HTR-8/SVneo (cell line): ENCODE data around the gene LSG1.
A peak's percentile ranks its signal among the peaks of the same experiment; 100 is the strongest.
"Not testable (repeated sequence)": the region's sequence is repeated elsewhere in the genome, so short reads cannot be mapped to it uniquely, and the experiment has no call there.

ENCODE experiments used
- DNase-seq: peaks from one replicate; pipeline ENCODE4 v3.0.0; 2011; ENCODE audit warnings: low spot score, mixed read lengths; ENCODE audit not compliant: insufficient read length
- FAIRE-seq: peaks from 2 replicates; lab custom pipeline; 2011; peaks lifted over from hg19 to GRCh38; lab: Jason Lieb, UNC

The LSG1 gene

DNA sequence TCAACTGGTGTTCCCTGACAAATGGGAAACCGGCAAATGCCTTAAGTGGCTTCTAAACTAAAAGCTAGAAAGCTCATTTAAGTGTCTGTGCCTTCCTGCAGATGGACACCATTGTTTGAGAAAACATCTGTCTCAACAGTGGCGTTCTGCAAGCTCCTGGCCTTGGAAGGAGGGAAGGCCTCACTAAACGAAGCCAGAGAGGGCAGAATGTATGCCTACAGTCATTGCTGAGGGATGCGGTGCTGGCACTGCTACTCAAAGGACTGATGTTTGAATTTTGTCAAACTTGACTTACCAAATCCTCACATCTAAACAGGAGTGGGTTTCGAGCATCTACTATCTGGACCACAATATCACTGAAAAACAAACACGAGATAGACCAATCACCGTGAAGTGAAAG is 12.2 kb downstream of the LSG1 start:
- no peak for FAIRE-seq
- no peak for DNase-seq

DNA sequence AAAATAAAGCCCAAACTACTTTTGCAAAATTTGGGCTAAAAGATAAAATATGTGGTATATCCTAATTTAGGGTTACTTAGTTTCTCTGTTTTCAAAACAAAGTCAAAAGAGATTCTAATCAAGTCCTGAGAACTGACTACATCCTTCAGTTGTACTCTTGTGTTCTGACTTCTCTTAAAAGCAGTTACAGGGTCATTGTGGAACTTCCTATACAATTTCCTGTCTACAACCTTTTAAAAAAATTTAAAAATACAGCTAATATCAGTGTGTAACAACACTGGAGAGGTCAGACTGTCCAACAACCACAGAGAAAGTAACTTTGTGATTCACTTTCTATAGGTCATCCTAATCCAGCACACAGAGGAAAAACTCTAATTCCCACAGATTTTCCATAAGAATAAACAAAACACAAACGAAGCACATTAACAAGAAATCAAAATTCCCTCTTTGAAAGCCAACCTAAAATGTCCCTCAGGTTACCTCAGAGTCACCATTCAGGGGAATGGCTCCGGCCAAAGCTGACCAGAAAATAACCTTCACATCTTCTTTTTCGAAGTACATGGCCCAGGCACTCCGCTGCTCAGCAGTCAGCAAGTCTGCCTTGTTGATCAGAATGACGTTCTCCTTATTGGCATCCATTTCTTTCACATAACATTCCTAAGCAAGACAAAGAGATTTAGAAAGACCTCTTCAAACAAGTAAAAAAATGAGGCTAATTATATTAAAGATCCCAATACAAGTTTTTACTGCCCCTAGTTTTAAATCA is 13.3 kb downstream of the LSG1 start:
- DNase-seq (no peak), FAIRE-seq (no peak)

DNA sequence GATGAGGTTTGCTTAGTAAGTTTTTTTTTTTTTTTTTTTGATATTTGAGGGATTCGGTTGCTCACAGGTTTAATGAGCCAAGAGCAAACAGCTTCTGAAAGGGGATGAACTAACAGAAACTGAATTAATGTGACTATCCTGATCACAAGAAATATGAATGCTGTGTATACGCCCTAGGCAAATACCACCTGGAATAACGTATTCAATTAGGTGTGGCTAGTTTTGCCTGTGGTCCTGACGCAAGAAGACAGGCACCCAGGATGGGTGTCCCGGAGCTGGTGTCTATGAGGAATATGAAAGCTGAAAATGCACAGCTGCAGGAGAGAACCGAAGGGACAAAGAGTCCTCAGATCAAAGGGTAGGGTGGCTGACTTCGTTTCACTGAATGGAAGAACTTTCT is 14.6 kb downstream of the LSG1 start:
- FAIRE-seq = no peak
- DNase-seq = no peak

DNA sequence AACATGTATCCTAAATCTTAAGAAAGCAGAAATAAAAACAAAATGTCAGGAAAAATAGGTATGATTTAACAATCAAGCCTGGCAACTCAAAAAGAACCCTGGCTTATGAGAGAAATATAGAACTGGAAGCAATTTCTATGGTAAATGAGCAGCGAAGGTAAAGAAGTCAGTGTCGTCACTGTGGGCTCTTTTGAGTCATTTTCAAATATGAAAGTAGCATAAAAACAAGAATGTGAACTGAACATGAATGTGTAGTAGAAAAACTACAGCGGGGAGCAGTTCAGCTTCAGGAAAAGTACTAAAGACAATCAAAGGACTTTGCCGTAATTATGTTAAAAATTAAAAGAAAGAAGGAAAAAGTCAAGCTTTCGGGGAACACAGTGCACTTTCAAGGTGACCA is 17.5 kb downstream of the LSG1 start:
- no peak for FAIRE-seq
- no peak for DNase-seq

DNA sequence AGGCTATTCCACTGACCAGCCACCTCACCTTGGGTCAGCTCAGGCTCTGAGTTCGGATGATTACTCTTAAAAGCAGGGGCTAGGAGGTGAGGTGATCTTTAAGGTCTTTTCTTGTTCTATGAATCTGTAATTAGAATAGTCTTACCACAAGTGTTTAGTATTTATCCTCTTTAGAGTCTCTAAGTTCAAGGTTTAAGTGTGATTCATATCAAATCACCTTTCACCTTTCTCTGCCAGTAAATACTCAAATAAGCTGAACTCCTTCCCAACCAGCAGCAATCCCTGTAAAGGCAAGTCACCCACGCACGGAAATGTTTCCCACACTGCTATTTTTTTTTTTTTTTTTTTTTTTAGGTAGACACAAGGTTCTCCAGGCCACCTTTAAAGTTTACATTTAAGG is 24.2 kb downstream of the LSG1 start:
- DNase-seq (no peak), FAIRE-seq (no peak)

DNA sequence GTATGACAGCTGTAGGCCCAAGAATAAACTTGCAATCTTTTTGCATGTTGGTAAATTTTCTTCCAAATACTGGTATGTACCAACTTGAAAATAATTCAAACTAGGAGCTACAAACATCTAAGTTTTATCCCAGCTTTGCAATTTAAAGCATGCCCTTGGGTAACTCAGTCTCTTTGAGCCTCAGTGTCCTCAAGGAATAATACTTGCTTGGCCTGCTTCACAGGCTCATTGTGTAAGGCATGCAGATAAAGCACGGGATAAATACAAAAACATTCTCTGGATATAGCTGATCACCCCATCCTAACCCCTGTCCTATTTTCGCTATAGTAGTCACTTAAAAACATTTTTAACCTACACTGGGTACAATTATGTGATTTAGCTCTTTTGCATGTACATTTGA is 29.2 kb downstream of the LSG1 start:
- FAIRE-seq = no peak
- no peak for DNase-seq

DNA sequence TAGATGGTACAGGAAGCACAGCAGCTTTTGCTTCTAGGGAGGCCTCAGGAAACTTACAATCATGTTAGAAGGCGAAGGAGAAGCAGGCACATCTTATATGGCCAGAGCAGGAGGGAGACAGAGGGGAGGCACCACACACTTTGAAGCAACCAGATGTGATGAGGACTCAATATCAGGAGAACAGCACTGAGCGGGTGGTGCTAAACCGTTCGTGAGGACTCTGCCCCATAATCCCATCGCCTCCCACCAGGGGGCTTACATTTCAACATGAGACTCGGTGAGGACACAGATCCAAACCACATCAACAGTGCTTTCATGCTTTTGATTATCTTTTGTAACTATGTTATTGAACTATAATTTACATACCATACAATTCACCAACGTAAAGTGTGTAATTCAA is 31.2 kb downstream of the LSG1 start:
- FAIRE-seq (no peak), DNase-seq (no peak)

DNA sequence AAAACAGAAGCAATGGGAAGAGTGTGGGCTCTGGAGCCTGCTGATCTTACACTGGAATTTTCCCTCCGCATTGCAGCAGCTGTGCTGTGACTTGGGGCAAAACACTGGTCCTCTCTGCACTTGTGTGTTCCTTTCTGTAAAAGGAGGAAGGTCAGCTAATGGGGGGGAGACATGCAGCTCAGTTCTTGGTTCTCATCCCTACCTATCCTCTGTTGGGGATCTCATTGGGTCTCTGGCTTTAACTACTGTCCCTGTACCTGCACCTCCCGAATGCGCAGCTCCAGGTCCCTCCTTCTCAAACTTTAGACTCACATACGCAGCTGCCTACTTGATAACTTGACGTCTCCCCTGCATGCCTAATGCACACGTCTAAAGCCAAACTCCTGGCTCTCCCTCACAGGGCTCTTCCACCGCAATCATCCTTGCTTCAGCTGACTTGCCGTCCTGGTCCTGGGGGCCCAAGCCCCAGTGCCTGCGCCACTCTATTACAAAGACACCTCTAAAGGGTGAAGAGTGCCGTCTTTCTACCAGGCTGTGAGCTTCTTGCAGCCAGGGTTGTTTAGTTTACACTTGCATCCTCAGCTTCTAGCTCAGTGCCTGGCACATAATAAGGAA is 32.9 kb downstream of the LSG1 start:
- no peak for FAIRE-seq
- no peak for DNase-seq

DNA sequence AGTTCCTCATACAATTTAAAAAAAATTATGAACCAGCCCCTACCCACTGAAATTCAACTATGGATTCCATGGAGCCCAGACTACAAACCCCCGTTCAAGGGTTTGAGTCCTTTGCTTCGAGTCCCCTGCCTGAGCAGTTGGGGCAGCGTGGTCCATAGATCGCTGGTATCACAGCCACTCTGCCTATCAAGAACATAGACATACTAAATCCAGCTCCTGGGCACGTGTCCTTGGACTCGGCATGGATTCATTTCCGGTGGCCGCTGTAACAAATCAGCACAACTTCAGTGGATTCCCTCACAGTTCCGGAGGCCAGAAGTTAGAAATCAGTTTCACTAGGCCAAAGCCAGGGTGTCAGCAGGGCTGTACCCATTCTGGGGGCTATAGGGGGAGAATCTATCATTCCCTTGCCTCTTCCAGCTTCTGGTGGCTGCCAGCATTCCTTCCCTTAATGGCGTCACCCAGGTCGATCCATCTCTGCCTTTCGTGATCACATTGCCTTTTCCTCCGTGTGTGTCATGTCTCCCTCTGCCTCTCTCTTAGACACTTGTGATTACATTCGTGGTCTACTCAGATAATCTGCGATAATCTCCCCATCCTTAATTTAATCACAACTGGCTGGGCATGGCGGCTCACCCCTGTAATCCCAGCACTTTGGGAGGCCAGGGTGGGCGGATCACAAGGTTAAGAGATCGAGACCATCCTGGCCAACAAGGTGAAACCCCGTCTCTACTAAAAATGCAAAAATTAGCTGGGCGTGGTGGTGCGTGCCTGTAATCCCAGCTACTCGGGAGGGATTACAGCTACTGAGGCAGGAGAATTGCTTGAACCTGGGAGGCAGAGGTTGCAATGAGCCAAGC is 34.2 kb downstream of the LSG1 start:
- DNase-seq (no peak), FAIRE-seq (no peak)

DNA sequence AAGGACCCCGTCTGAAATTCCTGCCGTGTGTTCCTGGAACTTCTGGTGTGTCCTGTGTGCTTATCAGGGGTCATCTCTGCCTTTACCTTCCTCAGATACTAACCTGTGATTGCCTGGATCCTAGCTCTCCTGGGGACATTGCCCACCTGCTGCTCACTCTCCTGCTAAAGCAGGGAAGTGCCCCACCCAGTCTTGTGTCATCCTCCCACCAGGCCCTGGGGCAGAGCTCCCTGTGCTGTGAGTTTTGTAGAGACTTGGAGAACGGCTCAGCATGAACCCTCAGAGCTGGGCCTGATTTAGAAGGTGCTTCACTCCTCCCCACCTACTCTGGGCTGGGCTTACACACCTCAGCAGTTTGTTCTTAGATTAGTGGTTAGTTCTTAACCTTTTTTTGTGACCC is 34.9 kb downstream of the LSG1 start:
- DNase-seq (no peak), FAIRE-seq (no peak)

DNA sequence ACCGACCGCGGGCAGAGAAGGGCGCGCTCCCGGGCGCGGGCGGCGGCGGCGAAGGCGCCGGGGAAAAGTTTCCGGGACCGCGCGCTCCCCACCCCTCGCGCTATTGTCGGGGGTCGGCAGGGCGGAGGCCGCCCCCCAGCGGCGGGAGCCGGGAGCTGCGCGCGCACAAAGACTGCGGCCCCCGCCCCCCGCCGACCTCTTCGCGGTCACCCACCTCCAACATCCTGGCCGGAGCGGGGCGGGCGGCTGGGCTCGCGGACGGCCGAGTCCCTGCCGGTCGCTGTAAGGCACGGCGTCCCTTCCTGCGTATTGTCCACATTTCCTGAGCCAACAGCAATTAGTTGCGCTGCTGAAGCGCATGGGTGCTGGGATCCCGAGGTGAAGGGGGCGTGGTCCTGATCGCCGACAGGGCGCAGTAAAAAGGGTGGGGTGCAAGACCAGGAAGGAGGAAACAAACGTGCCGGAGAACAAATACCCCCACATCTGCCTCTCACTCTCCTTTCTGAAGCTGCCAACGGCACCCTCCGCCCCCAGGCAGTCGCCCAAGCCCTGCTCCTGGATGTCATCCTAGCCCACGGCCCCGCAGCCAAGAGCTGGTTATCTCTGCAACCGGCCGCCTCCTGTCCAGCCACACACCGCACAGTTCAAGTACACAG is 38.5 kb downstream of the LSG1 start, which contains the start of gene TMEM44:
Gene TMEM44, minus strand, starts transcription at position 71 of the 656 bp plus-strand sequence. CDS start 204 bp downstream, outside the sequence.
- FAIRE-seq = peak; percentile 67

DNA sequence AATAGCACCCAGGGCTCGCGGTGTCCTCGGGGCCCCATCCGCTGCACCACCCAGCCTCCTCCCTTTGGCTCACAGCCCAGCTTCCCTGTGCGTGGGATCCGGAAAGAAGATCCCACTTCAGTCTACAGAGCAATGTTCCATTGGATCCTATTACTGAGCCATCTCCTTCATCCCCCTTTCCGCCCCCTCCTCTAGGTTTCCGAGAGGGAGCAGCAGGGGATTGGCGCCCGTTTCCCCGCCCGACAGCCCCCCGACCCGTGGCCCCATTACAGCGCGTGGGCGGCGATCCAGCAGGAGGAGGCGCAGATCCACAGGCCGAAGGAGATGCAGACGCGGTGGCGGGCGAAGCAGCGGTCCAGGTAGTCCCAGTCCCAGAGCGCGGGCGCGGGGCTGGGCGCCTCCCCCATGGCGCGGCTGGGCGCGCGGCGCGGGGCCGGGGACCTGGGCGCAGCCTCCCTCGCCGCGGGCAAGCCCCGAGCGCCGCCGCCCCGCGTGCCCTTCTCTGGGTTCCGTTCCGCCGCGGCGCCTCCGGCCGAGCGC is 39.1 kb downstream of the LSG1 start:
- DNase-seq (peak; percentile 47), FAIRE-seq (no peak)

More for the DNA sequence above, 38.5 kb downstream of the LSG1 start, which contains the start of gene TMEM44:
- DNase-seq = peak; percentile 86

DNA sequence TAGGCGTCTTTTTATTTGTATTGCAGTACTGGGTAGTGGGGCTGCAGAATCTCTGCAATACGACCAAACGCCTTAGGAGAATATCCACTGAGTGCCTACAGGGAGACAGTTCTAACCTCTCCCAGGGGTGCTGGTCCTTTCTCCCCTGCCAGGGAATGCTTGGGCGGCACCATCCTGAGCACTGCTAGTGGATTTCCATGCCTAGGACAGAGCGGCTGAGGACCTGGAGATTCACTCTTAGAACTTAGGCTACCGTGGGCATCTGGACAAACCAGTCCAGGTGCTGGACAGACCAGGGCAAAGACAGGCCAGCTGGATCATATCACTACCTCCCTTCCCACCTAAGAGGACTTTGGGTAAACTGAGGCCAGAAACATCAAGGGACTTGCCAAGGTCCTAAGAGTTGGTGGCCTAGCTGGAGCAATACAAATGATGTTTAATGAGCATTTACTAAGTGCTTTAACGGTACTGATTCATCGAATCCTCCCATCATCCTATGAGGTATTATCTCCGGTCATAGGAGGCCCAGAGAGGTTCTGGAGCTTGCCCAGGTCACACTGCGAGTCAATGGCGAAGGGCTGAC is 39.7 kb downstream of the LSG1 start:
- DNase-seq (no peak), FAIRE-seq (no peak)

DNA sequence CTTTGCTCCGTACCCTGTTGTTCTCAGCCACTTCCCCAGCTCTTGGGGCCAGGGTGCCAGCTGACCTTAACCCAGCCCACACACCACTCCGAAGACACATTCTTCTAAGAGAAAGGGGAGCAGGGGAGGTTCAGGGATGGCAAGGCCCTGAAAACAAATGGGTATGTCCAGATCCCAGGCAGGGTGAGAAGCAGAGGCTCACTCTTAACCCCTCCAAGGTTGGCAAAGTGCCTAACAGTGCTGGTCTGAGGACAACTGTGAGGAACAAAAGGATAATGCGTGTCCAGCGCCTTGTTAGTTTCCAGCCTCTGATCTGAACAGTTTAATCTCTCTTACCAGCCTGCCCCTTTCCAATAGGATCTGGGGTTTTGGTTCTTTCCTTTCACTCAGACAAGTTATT is 40.3 kb downstream of the LSG1 start:
- DNase-seq = no peak
- no peak for FAIRE-seq

DNA sequence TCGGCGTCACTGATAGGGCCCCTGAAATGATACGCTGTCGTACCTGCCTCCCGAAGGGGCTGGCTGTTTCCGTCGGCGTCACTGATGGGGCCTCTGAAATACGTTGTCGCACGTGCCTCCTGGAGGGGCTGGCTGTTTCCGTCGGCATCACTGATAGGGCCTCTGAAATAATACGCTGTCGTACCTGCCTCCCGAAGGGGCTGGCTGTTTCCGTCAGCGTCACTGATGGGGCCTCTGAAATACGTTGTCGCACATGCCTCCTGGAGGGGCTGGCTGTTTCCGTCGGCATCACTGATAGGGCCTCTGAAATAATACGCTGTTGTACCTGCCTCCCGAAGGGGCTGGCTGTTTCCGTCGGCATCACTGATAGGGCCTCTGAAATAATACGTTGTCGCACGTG is 41.3 kb downstream of the LSG1 start:
- DNase-seq, FAIRE-seq: not testable (repeated sequence)

DNA sequence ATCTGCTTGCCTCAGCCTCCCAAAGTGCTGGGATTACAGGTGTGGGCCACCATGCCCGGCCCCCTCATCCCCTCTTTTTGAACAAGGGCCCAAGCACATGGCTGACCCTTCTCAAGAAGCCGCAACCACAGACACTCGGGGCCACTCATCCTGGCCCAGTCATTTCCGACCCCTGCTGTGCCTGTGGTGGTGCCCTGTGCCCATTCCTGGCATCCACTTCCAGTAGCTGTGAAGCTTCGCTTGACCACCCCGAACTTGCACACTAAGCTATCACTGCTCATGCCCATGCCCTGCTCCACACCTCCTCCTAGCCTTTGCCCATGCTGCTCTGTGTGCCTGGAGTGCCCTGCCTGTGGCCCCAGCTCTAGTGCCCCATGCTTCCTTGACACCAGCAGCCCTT is 47.0 kb downstream of the LSG1 start:
- FAIRE-seq (no peak), DNase-seq (no peak)

DNA sequence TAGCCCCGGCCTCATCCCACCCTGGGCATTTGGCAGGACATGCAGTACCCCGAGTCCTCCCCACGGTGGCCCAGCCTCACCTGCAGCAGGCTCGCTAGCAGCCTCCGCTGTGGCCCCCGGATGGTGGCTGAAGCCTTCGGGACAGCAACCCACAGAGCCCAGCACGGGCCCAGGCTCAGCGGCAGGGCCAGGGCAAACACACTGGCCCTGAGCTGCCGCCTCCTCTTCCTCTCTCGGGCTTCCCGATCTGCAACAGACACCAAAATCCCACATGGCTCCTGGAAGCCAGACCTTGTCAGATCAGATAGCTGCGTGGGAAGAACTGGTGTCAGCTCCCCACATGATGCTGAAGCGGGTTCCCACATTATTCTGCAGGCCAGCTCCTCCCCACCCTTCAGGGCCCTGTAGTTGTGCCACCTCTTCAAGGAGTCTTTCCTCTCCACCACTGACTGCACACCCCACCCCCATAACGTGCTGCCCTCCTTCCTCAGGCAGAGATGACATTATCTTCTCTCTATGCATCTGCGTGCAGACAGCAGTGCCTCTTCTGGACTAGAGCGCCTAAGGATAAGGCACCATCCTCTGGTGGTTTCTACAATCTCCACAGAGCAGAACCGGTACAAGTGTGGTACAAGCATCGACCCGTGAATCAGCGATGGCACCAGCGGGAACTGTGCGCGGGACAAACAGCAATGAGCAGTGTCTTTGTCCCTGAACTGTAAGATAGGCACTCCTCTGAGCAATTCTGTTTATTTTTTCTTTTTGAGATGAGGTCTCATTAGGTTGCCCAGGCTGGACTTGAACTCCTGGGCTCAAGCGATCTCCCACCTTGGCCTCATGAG is 48.3 kb downstream of the LSG1 start:
- FAIRE-seq = no peak
- DNase-seq = no peak

DNA sequence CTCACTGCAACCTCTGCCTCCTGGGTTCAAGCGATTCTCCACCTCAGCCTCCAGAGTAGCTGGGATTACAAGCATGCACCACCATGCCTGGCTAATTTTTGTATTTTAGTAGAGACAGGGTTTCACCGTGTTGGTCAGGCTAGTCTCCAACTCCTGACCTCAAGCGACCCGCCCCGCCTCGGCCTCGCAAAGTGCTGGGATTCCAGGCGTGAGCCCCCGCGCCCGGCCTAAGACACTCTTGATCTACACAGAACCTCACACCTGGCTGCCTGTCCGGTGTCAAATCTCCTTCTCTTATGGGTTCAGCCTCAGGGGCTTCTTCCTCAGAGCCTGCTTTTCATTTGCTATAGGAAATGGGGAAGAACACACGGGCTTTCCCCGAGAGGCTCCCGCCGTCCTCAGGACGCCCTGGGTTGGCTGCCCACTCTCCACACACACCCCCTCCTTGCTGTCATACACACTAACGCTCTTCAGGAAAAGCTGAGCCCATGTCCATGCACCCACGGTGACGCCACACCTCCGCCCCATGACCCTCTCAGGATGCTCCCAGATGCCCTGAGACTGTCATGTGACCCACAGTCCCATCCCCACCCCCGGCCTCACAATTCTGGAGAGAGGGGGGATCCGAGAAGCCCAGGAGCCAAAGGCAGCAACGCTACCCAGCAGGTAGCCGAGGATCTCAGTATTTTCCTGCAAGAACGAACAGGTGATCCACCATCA is 49.2 kb downstream of the LSG1 start:
- no peak for DNase-seq
- no peak for FAIRE-seq
